IMR-90 (cell line): ENCODE data around the gene MRPL9.

ENCODE experiments used
- CHD1 ChIP-seq: IDR thresholded peaks from 2 replicates; pipeline ENCODE4 v1.6.1; 2012; ENCODE audit warnings: low read depth, low read length, improper control_type of control experiment
- MXI1 ChIP-seq: IDR thresholded peaks from 2 replicates; pipeline ENCODE4 v1.6.1; 2012; ENCODE audit warnings: low read depth, mild to moderate bottlenecking, low read length, moderate library complexity, borderline replicate concordance
- NFE2L2 ChIP-seq: fragments of 150-350 bp; IDR thresholded peaks from 2 replicates; pipeline ENCODE4 v1.6.1; 2016; ENCODE audit warnings: low read depth, mild to moderate bottlenecking, low read length
- POLR2A ChIP-seq: IDR thresholded peaks from 2 replicates; pipeline ENCODE4 v1.6.1; 2012; ENCODE audit warnings: mild to moderate bottlenecking, low read depth, low read length
- RAD21 ChIP-seq: IDR thresholded peaks from 2 replicates; pipeline ENCODE4 v1.6.1; 2012; ENCODE audit warnings: low read length, improper control_type of control experiment
- TF ChIP-seq, protein P1 (sequence below): conservative IDR thresholded peaks from 2 replicates; pipeline ENCODE4 v1.5.1; 2012; ENCODE audit warnings: mild to moderate bottlenecking, low read depth, low read length, improper control_type of control experiment

DNA sequence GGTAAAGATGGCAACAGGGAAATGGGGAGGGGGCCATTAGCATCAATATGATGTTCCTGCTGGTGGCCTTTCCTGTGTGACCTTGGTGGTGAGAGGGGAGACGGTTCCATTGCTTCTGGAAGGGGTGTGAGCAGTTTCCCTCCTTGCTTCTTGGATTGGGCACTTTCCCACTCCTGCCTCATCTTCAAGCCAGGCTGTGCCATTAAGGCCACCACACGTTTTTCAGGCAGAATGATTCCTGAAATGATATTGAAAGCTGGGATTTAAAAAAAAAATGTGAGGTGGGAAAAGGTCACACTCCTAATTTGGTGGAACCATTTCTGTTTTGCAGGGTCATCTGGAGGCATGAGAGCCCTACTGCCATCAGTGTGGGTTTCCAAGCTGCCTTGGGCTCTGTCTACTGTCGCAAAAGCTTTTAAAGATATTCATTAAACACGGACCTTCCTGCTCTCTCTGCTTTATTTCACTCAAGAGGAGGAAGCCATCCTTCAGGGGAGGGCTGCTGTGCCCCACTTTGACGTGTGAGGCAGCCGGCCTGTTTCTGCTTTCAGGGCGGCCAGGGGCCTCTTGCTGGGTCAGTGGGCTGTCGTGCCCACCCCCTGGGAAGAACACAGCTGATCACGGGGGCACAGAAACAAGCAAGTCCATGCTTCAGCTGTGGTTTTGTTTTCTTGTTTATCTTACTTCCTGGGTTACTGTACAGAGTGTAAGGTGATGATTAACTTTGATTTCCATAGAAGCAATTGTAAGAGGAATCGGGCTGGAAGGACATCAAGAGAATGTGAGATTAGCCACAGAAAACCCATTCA is 33.9 kb downstream of the MRPL9 start:
- TF ChIP-seq, protein P1, sequence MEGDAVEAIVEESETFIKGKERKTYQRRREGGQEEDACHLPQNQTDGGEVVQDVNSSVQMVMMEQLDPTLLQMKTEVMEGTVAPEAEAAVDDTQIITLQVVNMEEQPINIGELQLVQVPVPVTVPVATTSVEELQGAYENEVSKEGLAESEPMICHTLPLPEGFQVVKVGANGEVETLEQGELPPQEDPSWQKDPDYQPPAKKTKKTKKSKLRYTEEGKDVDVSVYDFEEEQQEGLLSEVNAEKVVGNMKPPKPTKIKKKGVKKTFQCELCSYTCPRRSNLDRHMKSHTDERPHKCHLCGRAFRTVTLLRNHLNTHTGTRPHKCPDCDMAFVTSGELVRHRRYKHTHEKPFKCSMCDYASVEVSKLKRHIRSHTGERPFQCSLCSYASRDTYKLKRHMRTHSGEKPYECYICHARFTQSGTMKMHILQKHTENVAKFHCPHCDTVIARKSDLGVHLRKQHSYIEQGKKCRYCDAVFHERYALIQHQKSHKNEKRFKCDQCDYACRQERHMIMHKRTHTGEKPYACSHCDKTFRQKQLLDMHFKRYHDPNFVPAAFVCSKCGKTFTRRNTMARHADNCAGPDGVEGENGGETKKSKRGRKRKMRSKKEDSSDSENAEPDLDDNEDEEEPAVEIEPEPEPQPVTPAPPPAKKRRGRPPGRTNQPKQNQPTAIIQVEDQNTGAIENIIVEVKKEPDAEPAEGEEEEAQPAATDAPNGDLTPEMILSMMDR = no peak
- TF ChIP-seq POLR2A (no peak), NFE2L2 (no peak), CHD1 (no peak), MXI1 (no peak), RAD21 (no peak)
